SU-DHL-6 (cell line): ENCODE data around the gene PPFIA2.
"Not testable (repeated sequence)": the region's sequence is repeated elsewhere in the genome, so short reads cannot be mapped to it uniquely, and the experiment has no call there.

Experiments
- H2AFZ ChIP-seq: fragments of 200-600 bp; sonication (generic); 2 replicates; pipeline ENCODE4 v1.6.1; 2014; ENCODE audit warnings: low read depth, mild to moderate bottlenecking, moderate library complexity, mixed read lengths, antibody characterized with exemption, low read length; ENCODE audit not compliant: severe bottlenecking
- H3F3A ChIP-seq: fragments of 200-600 bp; shearing (Covaris generic); 2 replicates; pipeline ENCODE4 v1.6.0; 2016; ENCODE audit warnings: antibody characterized with exemption, mild to moderate bottlenecking; ENCODE audit not compliant: insufficient read depth
- H3K27ac ChIP-seq: fragments of 200-600 bp; sonication (generic); 2 replicates; pipeline ENCODE4 v1.5.1; 2016; ENCODE audit warnings: low read depth, mild to moderate bottlenecking, low read length, moderate library complexity, mixed read lengths
- H3K27me3 ChIP-seq: fragments of 200-600 bp; sonication (generic), shearing (Covaris generic); 2 replicates; pipeline ENCODE4 v1.6.0; 2014; ENCODE audit warnings: mild to moderate bottlenecking, low read length
- H3K36me3 ChIP-seq: fragments of 200-600 bp; sonication (generic); 2 replicates; pipeline ENCODE4 v1.6.1; 2014; ENCODE audit warnings: mild to moderate bottlenecking, low read length, mixed read lengths
- H3K4me2 ChIP-seq: fragments of 300-600, 200-600 bp; shearing (Covaris generic), sonication (generic); 2 replicates; pipeline ENCODE4 v1.6.0; 2014; ENCODE audit warnings: low read length, low read depth, mild to moderate bottlenecking; ENCODE audit not compliant: poor library complexity, severe bottlenecking
- H3K4me3 ChIP-seq: fragments of 200-600 bp; sonication (generic); 2 replicates; pipeline ENCODE4 v1.5.1; 2014; ENCODE audit warnings: antibody characterized with exemption, low read length, mild to moderate bottlenecking, mixed read lengths; ENCODE audit not compliant: insufficient read depth, poor library complexity, severe bottlenecking
- H3K79me2 ChIP-seq: fragments of 200-600 bp; sonication (generic); 2 replicates; pipeline ENCODE4 v1.6.1; 2014; ENCODE audit warnings: mild to moderate bottlenecking, low read length, moderate library complexity; ENCODE audit not compliant: insufficient read depth
- H3K9ac ChIP-seq: fragments of 200-600 bp; sonication (generic); 2 replicates; pipeline ENCODE4 v1.7.0; 2014; ENCODE audit warnings: mild to moderate bottlenecking, low read length
- H3K9me2 ChIP-seq: fragments of 200-600 bp; sonication (generic); replicated peaks from 2 replicates; pipeline ENCODE4 v1.6.1; 2014; ENCODE audit warnings: low read length; ENCODE audit not compliant: insufficient read depth
- H3K9me3 ChIP-seq: fragments of 200-600 bp; sonication (generic); 2 replicates; pipeline ENCODE4 v1.6.1; 2014; ENCODE audit warnings: low read length, mixed read lengths; ENCODE audit not compliant: insufficient read depth
- H4K20me1 ChIP-seq: fragments of 200-600 bp; sonication (generic); 2 replicates; pipeline ENCODE4 v1.6.1; 2014; ENCODE audit warnings: low read depth, mild to moderate bottlenecking, antibody characterized with exemption, low read length, moderate library complexity, mixed read lengths
- CTCF ChIP-seq: fragments of 200-600 bp; sonication (generic); IDR thresholded peaks from one replicate; pipeline ENCODE4 v1.5.1; 2017; ENCODE audit warnings: antibody characterized with exemption, mild to moderate bottlenecking, low read length, moderate library complexity; ENCODE audit not compliant: insufficient read depth, poor library complexity, severe bottlenecking
- EZH2phosphoT487 ChIP-seq: fragments of 200-600 bp; sonication (generic), shearing (Covaris generic); conservative IDR thresholded peaks from 2 replicates; pipeline ENCODE4 v1.6.1; 2018; ENCODE audit warnings: mild to moderate bottlenecking, antibody characterized with exemption, low read length, moderate library complexity, mixed read lengths

Gene PPFIA2

GRCh38 chr12:81679614-81680013 lies 79.5 kb downstream of the PPFIA2 start:
- Histone ChIP-seq H3K79me2 (no peaks in the 10 kb centered on the region), H3K9me2 (no peaks in the 10 kb centered on the region), H4K20me1 (no peaks in the 10 kb centered on the region), H3K9ac (no peak overlapping the region), H3K4me2 (no peak overlapping the region), H3K27ac (no peak overlapping the region), H3K9me3 (no peaks in the 10 kb centered on the region), H3K36me3 (no peaks in the 10 kb centered on the region), H3K27me3 (no peaks in the 10 kb centered on the region), H3K4me3 (no peak overlapping the region), H2AFZ (no peak overlapping the region), H3F3A (no peaks in the 10 kb centered on the region)
- no peak for TF ChIP-seq CTCF
- TF ChIP-seq EZH2phosphoT487: no peak

- no peak overlapping the region for H3K4me2 ChIP-seq
- H3K9me2 ChIP-seq: no peaks in the 10 kb centered on the region
- no peaks in the 10 kb centered on the region for H3K79me2 ChIP-seq
These were observed 88.4 kb downstream of the PPFIA2 start for GRCh38 chr12:81670759-81671158.

GRCh38 chr12:81668475-81668874 lies 90.7 kb downstream of the PPFIA2 start:
- Histone ChIP-seq H3K9ac (no peak overlapping the region), H4K20me1 (no peaks in the 10 kb centered on the region), H3K4me3 (no peak overlapping the region), H3K4me2 (no peak overlapping the region), H3K27me3 (no peaks in the 10 kb centered on the region), H3K9me3 (no peaks in the 10 kb centered on the region), H2AFZ (no peak overlapping the region), H3K27ac (no peak overlapping the region), H3K9me2 (no peaks in the 10 kb centered on the region), H3K36me3 (no peaks in the 10 kb centered on the region), H3F3A (no peaks in the 10 kb centered on the region), H3K79me2 (no peaks in the 10 kb centered on the region)
- TF ChIP-seq EZH2phosphoT487: no peak
- no peak for TF ChIP-seq CTCF

More at GRCh38 chr12:81670759-81671158, 88.4 kb downstream of the PPFIA2 start:
- H3F3A ChIP-seq: no peaks in the 10 kb centered on the region
- H3K36me3 ChIP-seq: no peaks in the 10 kb centered on the region
- no peaks in the 10 kb centered on the region for H4K20me1 ChIP-seq
- no peak overlapping the region for H3K9ac ChIP-seq
- H3K4me3 ChIP-seq: no peak overlapping the region
- H3K27ac ChIP-seq: no peak overlapping the region
- H3K9me3 ChIP-seq: no peaks in the 10 kb centered on the region
- no peak overlapping the region for H2AFZ ChIP-seq
- no peak for TF ChIP-seq CTCF
- no peak for TF ChIP-seq EZH2phosphoT487
- no peaks in the 10 kb centered on the region for H3K27me3 ChIP-seq

GRCh38 chr12:81659310-81659709 lies 99.8 kb downstream of the PPFIA2 start:
- not testable (repeated sequence) for H3K36me3 ChIP-seq, H3F3A ChIP-seq, H3K9me3 ChIP-seq, H3K4me3 ChIP-seq, H2AFZ ChIP-seq, H3K9ac ChIP-seq, H3K27me3 ChIP-seq, H3K79me2 ChIP-seq, H4K20me1 ChIP-seq, H3K27ac ChIP-seq, H3K4me2 ChIP-seq, H3K9me2 ChIP-seq
